DOHH2 (cell line): ENCODE data around the gene TNFAIP6.

Experiments used
- H3F3A ChIP-seq: fragments of 200-600 bp; sonication (generic), shearing (Covaris generic); 2 replicates; pipeline ENCODE4 v1.6.0; 2016; ENCODE audit warnings: antibody characterized with exemption, mild to moderate bottlenecking; ENCODE audit not compliant: control insufficient read depth, insufficient read depth
- H3K27ac ChIP-seq: fragments of 200-600 bp; sonication (generic); 2 replicates; pipeline ENCODE4 v1.5.1; 2014; ENCODE audit warnings: low read depth, mild to moderate bottlenecking, low read length, moderate library complexity
- H3K27me3 ChIP-seq: fragments of 200-600 bp; sonication (generic); 2 replicates; pipeline ENCODE4 v1.6.1; 2014; ENCODE audit warnings: mild to moderate bottlenecking, low read length, mixed read lengths; ENCODE audit not compliant: control insufficient read depth
- H3K36me3 ChIP-seq: fragments of 200-600 bp; sonication (generic); 2 replicates; pipeline ENCODE4 v1.6.1; 2014; ENCODE audit warnings: mild to moderate bottlenecking, low read length, moderate library complexity, mixed read lengths; ENCODE audit not compliant: control insufficient read depth
- H3K4me1 ChIP-seq: fragments of 200-600 bp; sonication (generic); 2 replicates; pipeline ENCODE4 v1.6.1; 2014; ENCODE audit warnings: mild to moderate bottlenecking, low read length, mixed read lengths; ENCODE audit not compliant: control insufficient read depth
- H3K4me2 ChIP-seq: fragments of 200-600 bp; sonication (generic); 2 replicates; pipeline ENCODE4 v1.6.0; 2014; ENCODE audit warnings: mild to moderate bottlenecking, low read length, moderate library complexity
- H3K4me3 ChIP-seq: fragments of 200-600 bp; sonication (generic); 2 replicates; pipeline ENCODE4 v1.5.1; 2014; ENCODE audit warnings: mild to moderate bottlenecking, low read length, mixed read lengths
- H3K79me2 ChIP-seq: fragments of 200-600 bp; sonication (generic); 2 replicates; pipeline ENCODE4 v1.6.1; 2014; ENCODE audit warnings: mild to moderate bottlenecking, low read length, mixed read lengths; ENCODE audit not compliant: control insufficient read depth
- H3K9me2 ChIP-seq: fragments of 200-600 bp; sonication (generic); replicated peaks from 2 replicates; pipeline ENCODE4 v1.6.1; 2014; ENCODE audit warnings: mild to moderate bottlenecking, low read length, mixed read lengths; ENCODE audit not compliant: control insufficient read depth
- H3K9me3 ChIP-seq: fragments of 200-600 bp; sonication (generic); 2 replicates; pipeline ENCODE4 v1.6.1; 2014; ENCODE audit warnings: antibody characterized with exemption, low read length, mixed read lengths; ENCODE audit not compliant: control insufficient read depth, insufficient read depth
- H4K20me1 ChIP-seq: fragments of 200-600 bp; sonication (generic); 2 replicates; pipeline ENCODE4 v1.6.0; 2014; ENCODE audit warnings: low read depth, mild to moderate bottlenecking, antibody characterized with exemption, low read length, moderate library complexity; ENCODE audit not compliant: control insufficient read depth, insufficient read depth
- CTCF ChIP-seq: fragments of 200-600 bp; sonication (generic); IDR thresholded peaks from one replicate; pipeline ENCODE4 v1.5.1; 2014; ENCODE audit warnings: antibody characterized with exemption, mild to moderate bottlenecking, low read depth, low read length; ENCODE audit not compliant: poor library complexity, severe bottlenecking
- EZH2phosphoT487 ChIP-seq: fragments of 200-600 bp; sonication (generic); IDR thresholded peaks from 2 replicates; pipeline ENCODE4 v1.6.1; 2017; ENCODE audit warnings: borderline replicate concordance, mild to moderate bottlenecking, antibody characterized with exemption, low read length, moderate library complexity, mixed read lengths

The TNFAIP6 gene

GRCh38 chr2:151399981-151400380 lies 42.6 kb downstream of the TNFAIP6 start:
- Histone ChIP-seq H3K4me1 (peaks cover 4% of the 10 kb centered on the region; the same call in 1 of the 2 replicates), H3K9me3 (no peaks in the 10 kb centered on the region), H3K4me3 (no peak overlapping the region), H4K20me1 (no peaks in the 10 kb centered on the region), H3K79me2 (no peaks in the 10 kb centered on the region), H3K27me3 (no peaks in the 10 kb centered on the region), H3K9me2 (no peaks in the 10 kb centered on the region), H3K27ac (no peak overlapping the region), H3K36me3 (no peaks in the 10 kb centered on the region), H3F3A (no peaks in the 10 kb centered on the region), H3K4me2 (no peak overlapping the region)
- no peak for TF ChIP-seq EZH2phosphoT487
- TF ChIP-seq CTCF: no peak

GRCh38 chr2:151401149-151401548 lies 43.8 kb downstream of the TNFAIP6 start:
- no peak for TF ChIP-seq CTCF
- TF ChIP-seq EZH2phosphoT487: no peak
- H3K4me1 ChIP-seq: no peaks in the 10 kb centered on the region
- no peaks in the 10 kb centered on the region for H3K9me3 ChIP-seq
- no peaks in the 10 kb centered on the region for H3K9me2 ChIP-seq
- H3K27me3 ChIP-seq: no peaks in the 10 kb centered on the region
- H3K4me3 ChIP-seq: no peak overlapping the region
- no peaks in the 10 kb centered on the region for H4K20me1 ChIP-seq
- H3K27ac ChIP-seq: no peak overlapping the region
- H3K36me3 ChIP-seq: no peaks in the 10 kb centered on the region
- no peaks in the 10 kb centered on the region for H3F3A ChIP-seq
- no peaks in the 10 kb centered on the region for H3K79me2 ChIP-seq
- no peak overlapping the region for H3K4me2 ChIP-seq

GRCh38 chr2:151403914-151404313 lies 46.5 kb downstream of the TNFAIP6 start:
- Histone ChIP-seq H3K27ac (no peak overlapping the region), H3K4me3 (no peak overlapping the region), H3K79me2 (no peaks in the 10 kb centered on the region), H3K4me2 (no peak overlapping the region), H3K4me1 (no peaks in the 10 kb centered on the region), H3F3A (no peaks in the 10 kb centered on the region), H4K20me1 (no peaks in the 10 kb centered on the region), H3K9me2 (no peaks in the 10 kb centered on the region), H3K36me3 (no peaks in the 10 kb centered on the region), H3K9me3 (no peaks in the 10 kb centered on the region), H3K27me3 (no peaks in the 10 kb centered on the region)
- no peak for TF ChIP-seq CTCF
- no peak for TF ChIP-seq EZH2phosphoT487

GRCh38 chr2:151405376-151405775 lies 48.0 kb downstream of the TNFAIP6 start:
- H3F3A ChIP-seq: no peaks in the 10 kb centered on the region
- H3K4me2 ChIP-seq: no peak overlapping the region
- H3K9me3 ChIP-seq: no peaks in the 10 kb centered on the region
- H4K20me1 ChIP-seq: no peaks in the 10 kb centered on the region
- TF ChIP-seq EZH2phosphoT487 (no peak), CTCF (no peak)
- no peaks in the 10 kb centered on the region for H3K9me2 ChIP-seq
- peaks cover 6% of the 10 kb centered on the region for H3K36me3 ChIP-seq
- H3K4me3 ChIP-seq: no peak overlapping the region
- H3K27me3 ChIP-seq: no peaks in the 10 kb centered on the region
- H3K27ac ChIP-seq: no peak overlapping the region
- peaks cover 4% of the 10 kb centered on the region for H3K4me1 ChIP-seq
- H3K79me2 ChIP-seq: peaks cover 10% of the 10 kb centered on the region
